Upper lobe of right lung (tissue), 1 donor: ENCODE measurements around the gene ARHGEF17. TPM values are rescaled to one million over a fixed set of nuclear protein-coding genes. Genes with fewer than 3 reads are reported as not detected.

ENCODE experiments used
- ATAC-seq: fragments of 200-7000 bp; cut with Tn5 transposase; one replicate; pipeline ENCODE4 v1.9.1; 2020; ENCODE audit warnings: mild to moderate bottlenecking, moderate library complexity
- DNase-seq: peaks from one replicate; pipeline ENCODE4 v3.0.0-alpha.2; 2020
- H3K27ac ChIP-seq: fragments of 200-600 bp; one replicate; pipeline ENCODE4 v1.8.0; 2022
- H3K27me3 ChIP-seq: fragments of 200-600 bp; one replicate; pipeline ENCODE4 v1.8.0; 2022; ENCODE audit warnings: mild to moderate bottlenecking
- H3K36me3 ChIP-seq: fragments of 200-600 bp; one replicate; pipeline ENCODE4 v1.8.0; 2022
- H3K4me1 ChIP-seq: fragments of 200-600 bp; one replicate; pipeline ENCODE4 v1.8.0; 2022
- H3K4me3 ChIP-seq: fragments of 200-600 bp; one replicate; pipeline ENCODE4 v1.8.0; 2022; ENCODE audit warnings: mild to moderate bottlenecking
- H3K9me3 ChIP-seq: fragments of 200-600 bp; one replicate; pipeline ENCODE4 v1.8.0; 2022
- intact Hi-C: fragments of 100-400 bp; cut with DNase I; formaldehyde crosslinking; loops from one replicate; pipeline ENCODE4 v1.11.0; 2022
- total RNA-seq: library from RNA; stranded (reverse); fragmentation: NEBNext Ultra II Directional; extraction: Animal tissue kit (Norgen Biotek cat#: 25700); gene quantifications from one replicate; pipeline ENCODE4 v1.2.1, GENCODE V29; 2021
- TF ChIP-seq, protein P1 (sequence below): fragments of 200-600 bp; IDR thresholded peaks from one replicate; pipeline ENCODE4 v1.8.0; 2022; ENCODE audit warnings: antibody characterized with exemption
- donor health status: DM: no; HTN: yes; CAD: no; lungs with severe emphysema.

ARHGEF17 gene
- total RNA-seq, 1 donor from 2014 or later = 74.5 TPM

DNA sequence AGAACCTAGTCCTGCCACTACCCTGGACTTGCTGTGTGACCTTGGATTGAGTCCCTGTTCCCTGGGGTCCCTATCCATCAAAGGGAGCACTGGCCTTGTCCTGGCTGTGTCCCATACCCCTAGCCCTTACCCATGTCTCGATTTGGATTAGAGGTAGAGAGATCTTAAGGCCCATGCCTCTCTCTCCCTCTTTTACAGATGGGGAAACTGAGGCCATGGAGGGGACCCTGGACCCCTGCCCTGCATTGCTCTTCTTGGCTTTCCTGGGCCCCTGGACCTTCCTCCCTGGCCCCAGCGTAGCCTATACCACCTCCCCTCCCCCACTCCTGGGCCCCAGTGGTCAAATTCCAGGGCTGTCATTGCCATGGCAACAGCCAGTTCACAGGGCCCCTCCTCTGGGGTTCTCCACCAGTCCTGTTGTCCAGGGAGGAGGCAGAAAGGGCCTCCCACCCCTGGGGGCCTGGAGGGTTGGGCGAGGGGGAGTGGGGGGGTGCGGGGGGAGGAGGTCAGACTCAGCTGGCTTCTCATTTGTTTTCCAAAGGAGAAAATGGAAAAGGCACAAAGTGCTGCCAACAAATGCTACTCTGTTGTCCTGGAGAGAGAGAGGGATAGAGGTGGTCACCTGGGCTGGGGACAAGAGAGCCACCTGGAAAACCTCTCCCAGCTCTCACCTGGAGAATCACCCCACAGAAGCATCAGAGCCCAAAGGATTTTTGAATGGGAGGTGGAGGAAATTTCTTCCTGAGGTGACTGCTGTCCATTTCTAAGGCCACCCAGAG is 23.3 kb downstream of the ARHGEF17 start:
- no peak for DNase-seq

DNA sequence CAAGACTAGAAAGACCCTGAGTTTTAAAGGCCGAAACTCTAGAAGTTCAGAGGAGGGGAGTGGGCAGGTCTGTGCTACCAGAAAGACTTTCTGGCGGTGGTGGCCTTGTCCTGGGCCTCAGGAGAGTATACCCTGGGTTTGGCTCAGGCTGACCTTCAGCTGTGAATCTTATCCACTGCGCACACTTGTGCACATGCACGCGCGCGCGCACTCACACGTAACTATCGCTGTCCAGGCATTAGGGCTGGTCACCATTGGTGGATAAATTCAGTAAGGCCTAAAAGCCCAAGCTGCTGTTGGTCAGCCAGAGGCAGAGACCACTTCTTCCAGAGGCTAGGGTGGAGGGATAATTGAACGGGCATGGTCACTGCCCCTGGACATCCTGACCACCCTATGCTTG is 25.1 kb downstream of the ARHGEF17 start:
- Histone ChIP-seq H3K9me3 (no peaks in the 10 kb centered on the region), H3K27me3 (no peaks in the 10 kb centered on the region), H3K4me3 (no peak overlapping the region), H3K4me1 (peaks cover 58% of the 10 kb centered on the region), H3K36me3 (no peaks in the 10 kb centered on the region), H3K27ac (peak overlapping the region; percentile 55)
- TF ChIP-seq, protein P1, sequence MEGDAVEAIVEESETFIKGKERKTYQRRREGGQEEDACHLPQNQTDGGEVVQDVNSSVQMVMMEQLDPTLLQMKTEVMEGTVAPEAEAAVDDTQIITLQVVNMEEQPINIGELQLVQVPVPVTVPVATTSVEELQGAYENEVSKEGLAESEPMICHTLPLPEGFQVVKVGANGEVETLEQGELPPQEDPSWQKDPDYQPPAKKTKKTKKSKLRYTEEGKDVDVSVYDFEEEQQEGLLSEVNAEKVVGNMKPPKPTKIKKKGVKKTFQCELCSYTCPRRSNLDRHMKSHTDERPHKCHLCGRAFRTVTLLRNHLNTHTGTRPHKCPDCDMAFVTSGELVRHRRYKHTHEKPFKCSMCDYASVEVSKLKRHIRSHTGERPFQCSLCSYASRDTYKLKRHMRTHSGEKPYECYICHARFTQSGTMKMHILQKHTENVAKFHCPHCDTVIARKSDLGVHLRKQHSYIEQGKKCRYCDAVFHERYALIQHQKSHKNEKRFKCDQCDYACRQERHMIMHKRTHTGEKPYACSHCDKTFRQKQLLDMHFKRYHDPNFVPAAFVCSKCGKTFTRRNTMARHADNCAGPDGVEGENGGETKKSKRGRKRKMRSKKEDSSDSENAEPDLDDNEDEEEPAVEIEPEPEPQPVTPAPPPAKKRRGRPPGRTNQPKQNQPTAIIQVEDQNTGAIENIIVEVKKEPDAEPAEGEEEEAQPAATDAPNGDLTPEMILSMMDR = no peak
- DNase-seq = no peak
- intact Hi-C loops = no loop called here
- no peak for ATAC-seq

More for the DNA sequence above, 23.3 kb downstream of the ARHGEF17 start:
- H3K4me3 ChIP-seq = no peak overlapping the region
- H3K4me1 ChIP-seq = peaks cover 77% of the 10 kb centered on the region
- no peak for ATAC-seq
- H3K27ac ChIP-seq = peak overlapping the region; percentile 26
- no peaks in the 10 kb centered on the region for H3K36me3 ChIP-seq
- TF ChIP-seq, protein P1 = no peak
- intact Hi-C loops = no loop called here
- H3K27me3 ChIP-seq = no peaks in the 10 kb centered on the region
- no peaks in the 10 kb centered on the region for H3K9me3 ChIP-seq

DNA sequence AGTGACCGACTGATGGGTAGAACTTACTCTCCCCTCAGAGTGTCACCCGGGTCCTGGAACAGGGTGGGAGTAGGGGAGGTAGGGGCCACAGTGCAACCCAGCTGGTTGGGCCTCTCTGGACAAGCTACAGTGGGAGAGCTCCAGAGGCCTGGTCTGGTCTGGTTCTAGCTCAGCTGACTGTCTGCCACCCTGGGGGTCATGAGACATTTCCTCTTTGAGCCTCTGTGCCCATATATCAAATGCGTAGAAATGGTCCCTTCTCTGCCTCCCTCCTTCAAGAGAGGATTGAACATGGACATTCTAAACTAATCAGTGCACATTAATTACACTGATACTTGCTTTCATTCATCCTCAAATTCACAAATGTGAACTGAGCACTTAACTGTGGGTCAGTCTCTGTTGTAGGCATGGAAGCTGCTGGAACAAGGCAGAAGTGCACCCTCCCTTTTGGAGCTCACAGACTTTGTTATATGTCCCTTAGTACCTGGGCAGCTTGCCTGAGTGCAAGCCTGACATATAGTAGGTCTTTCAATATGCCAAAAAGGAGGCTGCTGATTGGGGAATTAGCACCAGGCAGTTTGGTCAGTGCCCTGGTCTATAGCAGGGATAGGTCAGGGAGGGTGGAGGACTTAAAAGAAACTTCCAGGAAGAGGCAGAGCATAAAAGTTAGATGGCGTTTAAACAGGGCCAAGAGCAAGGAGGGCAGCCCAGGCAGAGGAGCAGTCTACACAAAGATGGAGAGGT is 25.7 kb downstream of the ARHGEF17 start:
- Histone ChIP-seq H3K36me3 (no peaks in the 10 kb centered on the region), H3K9me3 (no peaks in the 10 kb centered on the region), H3K4me3 (no peak overlapping the region), H3K4me1 (peaks cover 53% of the 10 kb centered on the region), H3K27ac (peak overlapping the region; percentile 55), H3K27me3 (no peaks in the 10 kb centered on the region)
- ATAC-seq (no peak), DNase-seq (no peak)
- intact Hi-C loops = no loop called here
- TF ChIP-seq, protein P1 = no peak

DNA sequence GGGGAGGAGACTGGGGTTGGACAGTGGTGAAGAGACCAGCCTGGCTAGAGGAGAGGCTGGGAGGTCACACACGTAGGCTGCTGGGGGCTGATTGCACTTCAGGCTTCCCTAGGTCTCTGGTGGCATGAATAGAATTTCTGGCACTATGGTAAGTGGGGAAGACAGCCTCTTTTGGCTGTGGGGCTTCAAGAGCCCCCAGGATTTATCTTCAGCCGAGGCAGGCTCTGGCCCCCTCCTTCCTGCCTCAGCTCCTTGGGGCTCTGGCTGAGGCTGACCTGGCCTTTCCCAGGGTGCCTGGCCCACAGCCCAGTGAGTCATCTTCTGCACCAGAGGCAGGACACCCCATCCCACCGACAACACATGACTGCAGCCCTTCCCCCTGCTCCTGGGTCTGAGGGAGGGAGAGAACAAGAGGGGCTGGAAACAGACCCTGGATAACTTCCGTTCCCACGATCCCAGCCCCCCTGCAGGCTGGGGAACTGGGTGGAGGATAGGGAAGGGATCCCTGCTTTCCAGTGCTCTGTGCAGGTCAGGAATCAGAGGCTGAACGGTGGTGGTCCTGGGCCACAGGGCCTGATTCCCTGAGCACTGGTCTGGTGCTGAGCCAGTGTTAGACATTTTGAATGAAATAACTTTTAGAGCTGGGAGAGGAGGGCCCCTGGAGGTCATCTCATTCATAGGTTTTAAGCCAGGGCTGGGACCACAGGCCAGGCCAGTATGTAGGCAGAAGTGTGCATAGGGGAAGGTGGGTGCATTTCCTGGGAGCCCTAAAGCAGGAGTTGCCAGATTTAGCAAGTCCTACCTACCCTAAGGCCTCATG is 26.5 kb downstream of the ARHGEF17 start:
- intact Hi-C loops = no loop called here
- DNase-seq (no peak), ATAC-seq (peak; percentile 33)
- peaks cover 53% of the 10 kb centered on the region for H3K4me1 ChIP-seq
- H3K36me3 ChIP-seq = no peaks in the 10 kb centered on the region
- H3K4me3 ChIP-seq = no peak overlapping the region
- H3K27me3 ChIP-seq = no peaks in the 10 kb centered on the region
- no peaks in the 10 kb centered on the region for H3K9me3 ChIP-seq
- H3K27ac ChIP-seq = peak overlapping the region; percentile 55
- TF ChIP-seq, protein P1 = no peak

DNA sequence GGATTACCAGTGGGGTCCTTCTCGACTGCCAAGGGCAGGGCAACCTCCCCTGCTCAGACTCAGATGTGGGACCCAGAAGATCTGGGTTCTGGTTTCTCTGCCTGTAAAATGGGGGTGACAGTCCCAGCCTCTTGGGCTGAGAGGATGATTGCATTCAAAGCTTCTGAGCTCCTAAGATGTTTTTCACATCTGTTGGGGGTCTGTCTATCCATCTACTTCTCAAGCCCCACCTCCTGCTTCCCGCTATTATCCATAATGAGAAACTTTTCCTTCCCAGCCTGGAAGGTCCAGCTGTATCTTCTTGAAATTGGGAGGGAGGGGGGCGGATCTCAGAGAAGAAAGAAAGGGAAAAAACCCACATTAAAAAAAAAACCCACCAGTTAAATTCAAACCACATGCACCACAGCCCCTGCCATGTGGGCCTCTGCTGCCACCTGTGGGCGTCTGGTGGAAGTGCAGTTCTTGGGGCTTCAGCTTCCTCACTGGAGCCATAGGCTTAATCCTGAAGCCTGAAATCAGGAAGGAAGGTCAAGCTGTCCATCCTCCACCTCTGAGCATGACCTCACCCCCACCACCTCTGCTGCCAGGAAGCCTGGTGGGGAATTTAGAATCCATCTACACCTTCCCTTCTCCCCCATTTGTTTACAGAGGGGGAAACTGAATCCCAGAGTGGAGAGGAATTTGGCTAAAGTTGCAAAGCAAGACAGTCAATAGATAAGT is 27.3 kb downstream of the ARHGEF17 start:
- intact Hi-C loops = no loop called here
- Histone ChIP-seq H3K27ac (no peak overlapping the region), H3K36me3 (no peaks in the 10 kb centered on the region), H3K27me3 (no peaks in the 10 kb centered on the region), H3K4me1 (peaks cover 46% of the 10 kb centered on the region), H3K4me3 (no peak overlapping the region), H3K9me3 (no peaks in the 10 kb centered on the region)
- TF ChIP-seq, protein P1 = peak; percentile 98
- DNase-seq (peak; percentile 88), ATAC-seq (peak; percentile 90)
